Gastrocnemius medialis (tissue), 4 donors: ENCODE data around the gene RHOT1.

Source experiments
- CTCF ChIP-seq, 5 experiments: fragments of 450-650 bp in 3 of 5; fragments of 200-600 bp in 2 of 5; sonication (generic) in 2 of 5; IDR thresholded peaks in 4 of 5; conservative IDR thresholded peaks in 1 of 5; 1 replicate in 4 of 5; 2 replicates in 1 of 5; pipeline ENCODE4 v1.5.1; 2016 to 2019; ENCODE audit warnings: antibody characterized with exemption in 5 of 5, mild to moderate bottlenecking in 3 of 5, moderate library complexity in 3 of 5
- POLR2A ChIP-seq, 2 donors: fragments of 450-650 bp; IDR thresholded peaks; one replicate each; pipeline ENCODE4 v1.6.1; 2017; ENCODE audit warnings: antibody characterized with exemption in 2 of 2, mild to moderate bottlenecking in 2 of 2, moderate library complexity in 2 of 2

GRCh38 chr17:32261417-32261736, 119.1 kb downstream of the RHOT1 start:
- TF ChIP-seq POLR2A (IDR thresholded peaks at IDR 0.05) (no peak), CTCF (IDR thresholded peaks at IDR 0.05 in 4 of 5, conservative IDR thresholded peaks at IDR 0.05 in 1 of 5) (no peak)
